HepG2 (cell line): ENCODE data around the gene GALNT9. TPM values are rescaled to one million over a fixed set of nuclear protein-coding genes. Genes with fewer than 3 reads are reported as not detected.

Experiments used
- ATAC-seq: fragments of 200-7000 bp; cut with Tn5 transposase; 3 replicates; pipeline ENCODE4 v1.9.1; 2020; ENCODE audit warnings: mild to moderate bottlenecking, moderate library complexity
- BruUV-seq: library from RNA; stranded (reverse); fragments of 400-500 nt; replicated peaks from 2 replicates; lab custom pipeline; 2021; lab: Mats Ljungman, UMichigan
- CTCF ChIA-PET: fragments of 300-600 bp; formaldehyde crosslinking; extraction: SDS; loops from one replicate; lab custom pipeline; 2021; ENCODE audit warnings: low total read pairs, inconsistent platforms, low intra/inter-chr PET ratio; lab: Yijun Ruan, JAX
- POLR2A ChIA-PET: fragments of 350-600 bp; sonication (Branson Sonifier 250); formaldehyde crosslinking; loops from one replicate; lab custom pipeline; 2020; ENCODE audit warnings: antibody characterized with exemption, inconsistent platforms; lab: Yijun Ruan, JAX
- DNase-seq: peaks from one replicate; pipeline ENCODE4 v3.0.0-alpha.2; 2015; ENCODE audit warnings: low spot score
- FAIRE-seq: peaks from 3 replicates; lab custom pipeline; 2011; peaks lifted over from hg19 to GRCh38; lab: Jason Lieb, UNC
- H2AFZ ChIP-seq: one replicate; pipeline ENCODE4 v1.6.1; 2011; ENCODE audit warnings: low read length, inconsistent platforms
- H3K27ac ChIP-seq: fragments of 300-600 bp; 3 replicates; pipeline ENCODE4 v1.8.0; 2011; ENCODE audit warnings: mixed run types, mild to moderate bottlenecking, mixed read lengths, low read length, inconsistent platforms; ENCODE audit not compliant: insufficient read depth; ENCODE audit errors: extremely low read length
- H3K27me3 ChIP-seq, 2 experiments: fragments of 200-600 bp in 1 of 2; 2 replicates in 1 of 2; 3 replicates in 1 of 2; pipeline versions ENCODE4 v1.6.0 to v1.8.0; 2011; ENCODE audit warnings: low read length in 2 of 2, mild to moderate bottlenecking in 2 of 2, moderate library complexity in 2 of 2, inconsistent platforms in 1 of 2; ENCODE audit not compliant: insufficient read depth in 2 of 2, control insufficient read depth in 1 of 2
- H3K36me3 ChIP-seq, 2 experiments: fragments of 200-600 bp in 1 of 2; replicated peaks in 1 of 2; 2 replicates in 1 of 2; 3 replicates in 1 of 2; pipeline versions ENCODE4 v1.5.1 to v1.8.0; 2011; ENCODE audit warnings: low read length in 2 of 2, inconsistent platforms in 1 of 2; ENCODE audit not compliant: insufficient read depth in 2 of 2, control insufficient read depth in 1 of 2
- H3K4me1 ChIP-seq: 2 replicates; pipeline ENCODE4 v1.5.1; 2012; ENCODE audit warnings: low read length, inconsistent platforms; ENCODE audit not compliant: insufficient read depth
- H3K4me2 ChIP-seq: 2 replicates; pipeline ENCODE4 v1.6.0; 2011; ENCODE audit warnings: low read depth, low read length, inconsistent platforms
- H3K4me3 ChIP-seq, 3 experiments: fragments of 200-600 bp in 1 of 3; sonication (generic), shearing (Covaris generic) in 1 of 3; replicated peaks in 1 of 3; 2 replicates each; pipeline ENCODE4 v1.5.1; 2011 to 2016; ENCODE audit warnings: low read length in 3 of 3, inconsistent platforms in 2 of 3, low read depth in 2 of 3, mild to moderate bottlenecking in 2 of 3, control low read depth in 1 of 3, mixed read lengths in 1 of 3; ENCODE audit not compliant: insufficient read depth in 1 of 3
- H3K79me2 ChIP-seq: one replicate; pipeline ENCODE4 v1.6.1; 2011; ENCODE audit warnings: low read length, inconsistent platforms; ENCODE audit not compliant: insufficient read depth
- H3K9ac ChIP-seq: 2 replicates; pipeline ENCODE4 v1.6.0; 2011; ENCODE audit warnings: mild to moderate bottlenecking, low read depth, low read length, inconsistent platforms; ENCODE audit not compliant: insufficient read depth
- H3K9me3 ChIP-seq: 2 replicates; pipeline ENCODE4 v1.5.1; 2012; ENCODE audit warnings: mild to moderate bottlenecking, low read length
- H4K20me1 ChIP-seq: 2 replicates; pipeline ENCODE4 v1.6.0; 2011; ENCODE audit warnings: inconsistent platforms, mild to moderate bottlenecking, low read length, moderate library complexity; ENCODE audit not compliant: insufficient read depth
- FOXK2 ChIP-seq: fragments of 450-650 bp; IDR thresholded peaks from 2 replicates; pipeline ENCODE4 v1.6.1; 2016
- MNT ChIP-seq: fragments of 450-650 bp; IDR thresholded peaks from 2 replicates; pipeline ENCODE4 v1.6.1; 2016
- RAD21 ChIP-seq: fragments of 450-650 bp; formaldehyde crosslinking; IDR thresholded peaks from 2 replicates; pipeline ENCODE4 v1.5.0; 2020; ENCODE audit warnings: mild to moderate bottlenecking
- RAD51 ChIP-seq: fragments of 450-650 bp; IDR thresholded peaks from 2 replicates; pipeline ENCODE4 v1.6.1; 2016; ENCODE audit warnings: borderline replicate concordance
- WGBS: methylation state at CpG from one replicate; pipeline ENCODE4 v1.1.6; 2017; ENCODE audit warnings: low lambda C conversion rate; 5-methylcytosine and 5-hydroxymethylcytosine counted together
- in situ Hi-C: cut with HindIII; loops from 2 replicates; pipeline ENCODE4 v1.10.0; 2017; ENCODE audit warnings: low pct_unique_long_range_greater_than_20kb; ENCODE audit not compliant: extremely low pct_ligation_motif_present
- intact Hi-C: fragments of 100-400 bp; cut with micrococcal nuclease; formaldehyde crosslinking; loops from one replicate; pipeline ENCODE4 v1.10.0; 2022; ENCODE audit not compliant: unreplicated experiment
- polyA plus RNA-seq, 8 experiments: library from polyadenylated mRNA; depleted of rRNA in 3 of 8; stranded (reverse) in 7 of 8; unstranded in 1 of 8; fragments of >200 nt; fragmentation: Illumina TruSeq in 4 of 8; extraction: Trizol in 4 of 8; gene quantifications; 2 replicates each; pipeline versions ENCODE4 v1.2.1 to v1.2.3, GENCODE V29; 2011 to 2016; ENCODE audit warnings: low read depth in 4 of 8, missing spikeins in 1 of 8, mixed read lengths in 1 of 8; ENCODE audit not compliant: insufficient read depth in 1 of 8
- total RNA-seq, 5 experiments: library from RNA; depleted of rRNA; stranded (reverse); fragments of >200 nt; fragmentation: Illumina TruSeq; extraction: Trizol; gene quantifications; 2 replicates each; pipeline ENCODE4 v1.2.3, GENCODE V29; 2016; ENCODE audit warnings: low read depth in 1 of 5
- TF ChIP-seq, protein P1 (sequence below): sonication (generic); formaldehyde crosslinking; IDR thresholded peaks from 2 replicates; pipeline ENCODE4 v1.4.0; 2020; ENCODE audit warnings: low read depth, mild to moderate bottlenecking, missing genetic modification reagents

The GALNT9 gene
- total and polyA plus RNA-seq, 2 of the 13 experiments (the other 11 are each of a cell fraction or from before 2014, with no cell fraction given), result 0.04 TPM; not detected in 1

DNA sequence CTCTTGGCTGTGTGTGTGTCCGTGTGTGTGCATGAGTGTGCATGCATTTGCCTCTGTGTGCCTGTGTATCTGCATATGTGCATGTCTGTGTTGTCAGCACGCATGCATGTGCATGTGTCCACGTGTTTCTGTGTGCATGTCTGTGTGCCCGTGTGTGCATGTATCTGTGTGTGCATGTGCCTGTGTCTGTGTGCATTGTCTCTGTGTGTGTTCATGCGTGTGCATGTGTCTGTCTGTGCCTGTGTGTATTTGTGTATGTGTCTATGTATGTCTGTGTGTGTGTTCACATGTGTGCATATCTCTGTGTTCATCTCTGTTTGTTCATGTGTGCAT lies 1.1 kb upstream of the GALNT9 start:
- 16% methylated on average over 5 of the region's 5 CpGs for WGBS
- ATAC-seq, result no peak

More for the DNA sequence above, 1.1 kb upstream of the GALNT9 start:
- CTCF ChIA-PET, result no interaction called here
- H3K4me1 ChIP-seq, result no peaks in the 10 kb centered on the region
- no peak overlapping the region for H3K4me3 ChIP-seq
- intact Hi-C loops, result no loop called here
- no peak overlapping the region for H3K9ac ChIP-seq
- H3K27ac ChIP-seq, result no peak overlapping the region
- no peak overlapping the region for H2AFZ ChIP-seq
- no peaks in the 10 kb centered on the region for H3K79me2 ChIP-seq
- BruUV-seq, result no TSS peak
- TF ChIP-seq MNT (peak; percentile 96), RAD21 (no peak), FOXK2 (0 out of 2 replicates have a peak, but pooled peaks have one; percentile 35), RAD51 (no peak)
- TF ChIP-seq, protein P1, sequence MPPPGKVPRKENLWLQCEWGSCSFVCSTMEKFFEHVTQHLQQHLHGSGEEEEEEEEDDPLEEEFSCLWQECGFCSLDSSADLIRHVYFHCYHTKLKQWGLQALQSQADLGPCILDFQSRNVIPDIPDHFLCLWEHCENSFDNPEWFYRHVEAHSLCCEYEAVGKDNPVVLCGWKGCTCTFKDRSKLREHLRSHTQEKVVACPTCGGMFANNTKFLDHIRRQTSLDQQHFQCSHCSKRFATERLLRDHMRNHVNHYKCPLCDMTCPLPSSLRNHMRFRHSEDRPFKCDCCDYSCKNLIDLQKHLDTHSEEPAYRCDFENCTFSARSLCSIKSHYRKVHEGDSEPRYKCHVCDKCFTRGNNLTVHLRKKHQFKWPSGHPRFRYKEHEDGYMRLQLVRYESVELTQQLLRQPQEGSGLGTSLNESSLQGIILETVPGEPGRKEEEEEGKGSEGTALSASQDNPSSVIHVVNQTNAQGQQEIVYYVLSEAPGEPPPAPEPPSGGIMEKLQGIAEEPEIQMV (CRISPR knock-in tag), result no peak
- TF ChIP-seq, all 625 proteins: peak for 2
- in situ Hi-C loops, result no loop called here
- no peak for DNase-seq
- Histone ChIP-seq H3K4me2 (no peak overlapping the region), H3K36me3 (no peaks in the 10 kb centered on the region), H3K9me3 (no peaks in the 10 kb centered on the region), H3K27me3 (peaks cover 11 to 83% of the 10 kb centered on the region in 2 experiments; a peak in 4 of 5 replicates), H4K20me1 (no peaks in the 10 kb centered on the region)
- POLR2A ChIA-PET, result no interaction called here
- FAIRE-seq, result no peak
